HG02970 (cell line): ENCODE results near the gene COL4A4.
"Not testable (repeated sequence)": the region's sequence is repeated elsewhere in the genome, so short reads cannot be mapped to it uniquely, and the experiment has no call there.

ENCODE experiments used
- ATAC-seq: cut with Tn5 transposase; IDR thresholded peaks from one replicate; pipeline ENCODE4 v1.9.1; 2021; ENCODE audit warnings: mild to moderate bottlenecking, moderate library complexity, moderate number of reproducible peaks; ENCODE audit not compliant: unreplicated experiment, low FRiP score

The COL4A4 gene

GRCh38 chr2:227117852-227118251 lies 46.2 kb downstream of the COL4A4 start:
- no peak for ATAC-seq

GRCh38 chr2:227117027-227117426 lies 47.0 kb downstream of the COL4A4 start:
- no peak for ATAC-seq

- ATAC-seq = no peak
Measured at GRCh38 chr2:227115761-227116160, 48.2 kb downstream of the COL4A4 start.

GRCh38 chr2:227106845-227107759 lies 56.9 kb downstream of the COL4A4 start:
- ATAC-seq = no peak

GRCh38 chr2:227103583-227103982 lies 60.4 kb downstream of the COL4A4 start:
- no peak for ATAC-seq

- no peak for ATAC-seq
Measured at GRCh38 chr2:227099340-227099739, 64.7 kb downstream of the COL4A4 start.

GRCh38 chr2:227098162-227098515 lies 65.9 kb downstream of the COL4A4 start:
- ATAC-seq = no peak

GRCh38 chr2:227097495-227098161 lies 66.4 kb downstream of the COL4A4 start:
- no peak for ATAC-seq

- no peak for ATAC-seq
Measured at GRCh38 chr2:227095346-227095745, 68.7 kb downstream of the COL4A4 start.

- peak; percentile 74 for ATAC-seq
Measured at GRCh38 chr2:227082286-227082685, 81.7 kb downstream of the COL4A4 start.

GRCh38 chr2:227079726-227080125 lies 84.3 kb downstream of the COL4A4 start:
- ATAC-seq = no peak

- ATAC-seq = not testable (repeated sequence)
Measured at GRCh38 chr2:227065065-227065464, 98.9 kb downstream of the COL4A4 start.

GRCh38 chr2:227058888-227059399 lies 105.1 kb downstream of the COL4A4 start:
- ATAC-seq = no peak

GRCh38 chr2:227057743-227058447 lies 106.1 kb downstream of the COL4A4 start:
- no peak for ATAC-seq

GRCh38 chr2:227057060-227057459 lies 106.9 kb downstream of the COL4A4 start:
- ATAC-seq = no peak

GRCh38 chr2:227054006-227054405 lies 110.0 kb downstream of the COL4A4 start:
- no peak for ATAC-seq

GRCh38 chr2:227052879-227053278 lies 111.1 kb downstream of the COL4A4 start:
- ATAC-seq = no peak

GRCh38 chr2:227043981-227044380 lies 120.0 kb downstream of the COL4A4 start:
- no peak for ATAC-seq

GRCh38 chr2:227038550-227039189 lies 125.3 kb downstream of the COL4A4 start:
- ATAC-seq = no peak

GRCh38 chr2:227036527-227036926 lies 127.5 kb downstream of the COL4A4 start:
- no peak for ATAC-seq
